Fibroblast of lung (primary cell): ENCODE data around the gene SHC1. TPM values are rescaled to one million over a fixed set of nuclear protein-coding genes. Genes with fewer than 3 reads are reported as not detected.

Experiments
- DNase-seq, 2 donors: peaks; one replicate each; pipeline versions ENCODE4 v3.0.0 to v3.0.0-alpha.2; 2010; ENCODE audit warnings: low read depth in 2 of 2
- H2AFZ ChIP-seq: 2 replicates; pipeline ENCODE4 v1.5.1; 2012; ENCODE audit warnings: low read length, control low read depth, inconsistent platforms
- H3K27ac ChIP-seq: 2 replicates; pipeline ENCODE4 v1.5.1; 2011; ENCODE audit warnings: low read length, control low read depth; ENCODE audit not compliant: insufficient read depth
- H3K27me3 ChIP-seq: 2 replicates; pipeline ENCODE4 v1.5.1; 2011; ENCODE audit warnings: mild to moderate bottlenecking, low read length; ENCODE audit not compliant: control insufficient read depth, insufficient read depth
- H3K36me3 ChIP-seq: 2 replicates; pipeline ENCODE4 v1.5.1; 2011; ENCODE audit warnings: low read length; ENCODE audit not compliant: control insufficient read depth, insufficient read depth
- H3K4me1 ChIP-seq: 2 replicates; pipeline ENCODE4 v1.5.1; 2011; ENCODE audit warnings: low read length; ENCODE audit not compliant: control insufficient read depth, insufficient read depth; ENCODE audit errors: extremely low read depth
- H3K4me2 ChIP-seq: 2 replicates; pipeline ENCODE4 v1.5.1; 2011; ENCODE audit warnings: low read length, control low read depth; ENCODE audit not compliant: insufficient read depth; ENCODE audit errors: extremely low read depth
- H3K4me3 ChIP-seq, 4 experiments: fragments of 200-600 bp in 1 of 4; sonication (generic) in 1 of 4; replicated peaks in 1 of 4; 2 replicates each; pipeline ENCODE4 v1.5.1; 2011 to 2016; ENCODE audit warnings: low read length in 4 of 4, low read depth in 3 of 4, mild to moderate bottlenecking in 3 of 4, control low read depth in 2 of 4, inconsistent platforms in 1 of 4, mixed read lengths in 1 of 4; ENCODE audit not compliant: insufficient read depth in 1 of 4; ENCODE audit errors: control extremely low read depth in 1 of 4
- H3K79me2 ChIP-seq: 2 replicates; pipeline ENCODE4 v1.5.1; 2012; ENCODE audit warnings: mild to moderate bottlenecking, low read length, inconsistent platforms; ENCODE audit not compliant: control insufficient read depth, insufficient read depth
- H3K9ac ChIP-seq: 2 replicates; pipeline ENCODE4 v1.5.1; 2011; ENCODE audit warnings: mild to moderate bottlenecking, low read length, control low read depth; ENCODE audit not compliant: insufficient read depth
- H3K9me3 ChIP-seq: 2 replicates; pipeline ENCODE4 v1.5.1; 2012; ENCODE audit warnings: low read depth, low read length; ENCODE audit not compliant: control insufficient read depth, insufficient read depth
- H4K20me1 ChIP-seq: 2 replicates; pipeline ENCODE4 v1.5.1; 2011; ENCODE audit warnings: low read length; ENCODE audit not compliant: control insufficient read depth, insufficient read depth; ENCODE audit errors: extremely low read depth
- CTCF ChIP-seq, 2 donors: IDR thresholded peaks in 1 of 2; conservative IDR thresholded peaks in 1 of 2; 1 replicate in 1 of 2; 2 replicates in 1 of 2; pipeline ENCODE4 v1.5.1; 2011 to 2012; ENCODE audit warnings: low read length in 2 of 2, control low read depth in 1 of 2, inconsistent platforms in 1 of 2, low read depth in 1 of 2, mild to moderate bottlenecking in 1 of 2
- EZH2 ChIP-seq: IDR thresholded peaks from 2 replicates; pipeline ENCODE4 v1.5.1; 2012; ENCODE audit warnings: low read length, control low read depth, mild to moderate bottlenecking; ENCODE audit errors: missing control alignments
- polyA plus RNA-seq, 2 donors: library from polyadenylated mRNA; depleted of rRNA in 1 of 2; stranded (reverse) in 1 of 2; unstranded in 1 of 2; fragments of >200 nt; gene quantifications; 2 replicates each; pipeline ENCODE4 v1.2.1, GENCODE V29; 2011 to 2012; ENCODE audit warnings: missing spikeins in 1 of 2
- total RNA-seq: library from RNA; depleted of rRNA; stranded (reverse); fragments of >200 nt; gene quantifications from 2 replicates; pipeline ENCODE4 v1.2.1, GENCODE V29; 2014

Gene SHC1
- total and polyA plus RNA-seq, 2 donors (not counting 1 experiment from before 2014, with no cell fraction given) = 245 to 277 TPM

GRCh38 chr1:155009742-155010141 lies 39.2 kb upstream of the SHC1 start:
- Histone ChIP-seq H3K36me3 (no peaks in the 10 kb centered on the region), H3K9me3 (no peaks in the 10 kb centered on the region), H3K4me2 (no peak overlapping the region), H4K20me1 (no peaks in the 10 kb centered on the region), H3K27me3 (no peaks in the 10 kb centered on the region), H3K4me1 (peaks cover 7% of the 10 kb centered on the region), H2AFZ (no peak overlapping the region), H3K27ac (no peak overlapping the region), H3K79me2 (peaks cover 2% of the 10 kb centered on the region), H3K9ac (no peak overlapping the region), H3K4me3 (no peak overlapping the region)
- TF ChIP-seq EZH2 (no peak), CTCF (conservative IDR thresholded peaks at IDR 0.05 in 1 of 2, IDR thresholded peaks at IDR 0.05 in 1 of 2; ENCODE audit: low read depth in 1 of 2, low read length in 2 of 2) (no peak)
- no peak for DNase-seq

- TF ChIP-seq CTCF (conservative IDR thresholded peaks at IDR 0.05 in 1 of 2, IDR thresholded peaks at IDR 0.05 in 1 of 2; ENCODE audit: low read depth in 1 of 2, low read length in 2 of 2) (no peak), EZH2 (no peak)
- H2AFZ ChIP-seq = no peak overlapping the region
- peaks cover 12% of the 10 kb centered on the region for H3K4me1 ChIP-seq
- H3K9me3 ChIP-seq = no peaks in the 10 kb centered on the region
- no peak overlapping the region for H3K4me3 ChIP-seq
- no peak overlapping the region for H3K9ac ChIP-seq
- no peak overlapping the region for H3K27ac ChIP-seq
- no peak overlapping the region for H3K4me2 ChIP-seq
- H4K20me1 ChIP-seq = no peaks in the 10 kb centered on the region
- no peaks in the 10 kb centered on the region for H3K36me3 ChIP-seq
- H3K79me2 ChIP-seq = peaks cover 5% of the 10 kb centered on the region
- no peaks in the 10 kb centered on the region for H3K27me3 ChIP-seq
- DNase-seq = no peak
These were observed 38.7 kb upstream of the SHC1 start for GRCh38 chr1:155009221-155009711.

- H3K27me3 ChIP-seq = no peaks in the 10 kb centered on the region
- H3K4me1 ChIP-seq = peaks cover 14% of the 10 kb centered on the region
- H3K4me3 ChIP-seq = no peak overlapping the region
- H3K4me2 ChIP-seq = no peak overlapping the region
- H3K9ac ChIP-seq = no peak overlapping the region
- peaks cover 11% of the 10 kb centered on the region for H3K79me2 ChIP-seq
- H2AFZ ChIP-seq = no peak overlapping the region
- DNase-seq = no peak
- no peaks in the 10 kb centered on the region for H3K36me3 ChIP-seq
- H3K27ac ChIP-seq = no peak overlapping the region
- no peaks in the 10 kb centered on the region for H4K20me1 ChIP-seq
- H3K9me3 ChIP-seq = no peaks in the 10 kb centered on the region
- TF ChIP-seq EZH2 = no peak
- TF ChIP-seq CTCF (conservative IDR thresholded peaks at IDR 0.05 in 1 of 2, IDR thresholded peaks at IDR 0.05 in 1 of 2; ENCODE audit: low read depth in 1 of 2, low read length in 2 of 2) = no peak
These were observed 37.7 kb upstream of the SHC1 start for GRCh38 chr1:155008015-155008941.
